AG10803 (cell line): ENCODE measurements around the gene CTPS2.
"Not testable (repeated sequence)": the region's sequence is repeated elsewhere in the genome, so short reads cannot be mapped to it uniquely, and the experiment has no call there.

Experiments
- DNase-seq: peaks from one replicate; pipeline ENCODE4 v3.0.0; 2010; ENCODE audit warnings: low read depth
- H3K4me3 ChIP-seq: 2 replicates; pipeline ENCODE4 v1.5.1; 2011; ENCODE audit warnings: mild to moderate bottlenecking, low read length, control low read depth
- CTCF ChIP-seq: conservative IDR thresholded peaks from 2 replicates; pipeline ENCODE4 v1.5.1; 2011; ENCODE audit warnings: mild to moderate bottlenecking, low read length, control low read depth, inconsistent platforms

The CTPS2 gene

GRCh38 chrX:16712548-16713155 lies at the start of gene CTPS2:
Gene CTPS2 (minus strand): TSS chrX:16712669. CDS start chrX:16702902, 9,767 bp downstream.
- peak within 1 kb of the TSS; percentile 67 for H3K4me3 ChIP-seq
- peak; percentile 13 for TF ChIP-seq CTCF
- DNase-seq = peak; percentile 46

GRCh38 chrX:16761500-16761899 lies 49.0 kb upstream of the CTPS2 start:
- not testable (repeated sequence) for H3K4me3 ChIP-seq, DNase-seq

- no peak overlapping the region for H3K4me3 ChIP-seq
- no peak for TF ChIP-seq CTCF
- DNase-seq = no peak
These were observed 44.3 kb upstream of the CTPS2 start for GRCh38 chrX:16756724-16757123.

- peak; percentile 25 for DNase-seq
- TF ChIP-seq CTCF = no peak
- H3K4me3 ChIP-seq = no peak overlapping the region
These were observed 41.5 kb upstream of the CTPS2 start for GRCh38 chrX:16754019-16754418.

GRCh38 chrX:16750136-16750535 lies 37.7 kb upstream of the CTPS2 start:
- DNase-seq = no peak
- no peak for TF ChIP-seq CTCF
- no peak overlapping the region for H3K4me3 ChIP-seq

GRCh38 chrX:16748425-16748824 lies 36.0 kb upstream of the CTPS2 start:
- TF ChIP-seq CTCF = no peak
- no peak for DNase-seq

GRCh38 chrX:16745659-16746058 lies 33.2 kb upstream of the CTPS2 start:
- H3K4me3 ChIP-seq = no peak overlapping the region
- no peak for DNase-seq
- no peak for TF ChIP-seq CTCF

More at GRCh38 chrX:16748425-16748824, 36.0 kb upstream of the CTPS2 start:
- no peak overlapping the region for H3K4me3 ChIP-seq
